Measurements from ENCODE around the gene CDK5RAP3. TPM values are rescaled to one million over a fixed set of nuclear protein-coding genes. Genes with fewer than 3 reads are reported as not detected.
A peak's percentile ranks its signal among the peaks of the same experiment; 100 is the strongest.
"Not testable (repeated sequence)": the region's sequence is repeated elsewhere in the genome, so short reads cannot be mapped to it uniquely, and the experiment has no call there.

Gene CDK5RAP3
- total RNA-seq, 1 donor from 2014 or later = 344 TPM

GRCh38 chr17:48012654-48013053, 41.7 kb downstream of the CDK5RAP3 start:
- peaks cover 15% of the 10 kb centered on the region for H3K27me3 Mint-ChIP-seq
- no peaks in the 10 kb centered on the region for H3K36me3 Mint-ChIP-seq (ENCODE audit: insufficient read depth)
- TF ChIP-seq CTCF (IDR thresholded peaks at IDR 0.05; ENCODE audit: unreplicated experiment) = no peak
- DNase-seq (ENCODE audit: low spot score, unreplicated experiment) = no peak
- no peaks in the 10 kb centered on the region for H3K9me3 Mint-ChIP-seq (ENCODE audit: low read depth)
- H3K27ac Mint-ChIP-seq = peak overlapping the region; percentile 16
- peak overlapping the region; percentile 28 for H3K4me3 Mint-ChIP-seq (ENCODE audit: low read depth)
- peaks cover 40% of the 10 kb centered on the region for H3K4me1 Mint-ChIP-seq (ENCODE audit: low read depth)

- Mint-ChIP-seq H3K27ac (peak overlapping the region; percentile 56), H3K4me1 (ENCODE audit: low read depth) (peaks cover 41% of the 10 kb centered on the region), H3K4me3 (ENCODE audit: low read depth) (no peak overlapping the region), H3K9me3 (ENCODE audit: low read depth) (no peaks in the 10 kb centered on the region), H3K36me3 (ENCODE audit: insufficient read depth) (no peaks in the 10 kb centered on the region), H3K27me3 (peaks cover 18% of the 10 kb centered on the region)
- no peak for TF ChIP-seq CTCF (IDR thresholded peaks at IDR 0.05; ENCODE audit: unreplicated experiment)
- DNase-seq (ENCODE audit: low spot score, unreplicated experiment) = no peak
These were observed 43.1 kb downstream of the CDK5RAP3 start for GRCh38 chr17:48013876-48014594.

GRCh38 chr17:48014595-48015111, 43.7 kb downstream of the CDK5RAP3 start:
- Mint-ChIP-seq H3K36me3 (ENCODE audit: insufficient read depth) (no peaks in the 10 kb centered on the region), H3K4me1 (ENCODE audit: low read depth) (peaks cover 41% of the 10 kb centered on the region), H3K4me3 (ENCODE audit: low read depth) (no peak overlapping the region), H3K9me3 (ENCODE audit: low read depth) (no peaks in the 10 kb centered on the region), H3K27me3 (peaks cover 19% of the 10 kb centered on the region), H3K27ac (peak overlapping the region; percentile 56)
- no peak for DNase-seq (ENCODE audit: low spot score, unreplicated experiment)
- no peak for TF ChIP-seq CTCF (IDR thresholded peaks at IDR 0.05; ENCODE audit: unreplicated experiment)

GRCh38 chr17:48016112-48016511, 45.2 kb downstream of the CDK5RAP3 start:
- Mint-ChIP-seq H3K4me1 (ENCODE audit: low read depth) (peaks cover 40% of the 10 kb centered on the region), H3K4me3 (ENCODE audit: low read depth) (no peak overlapping the region), H3K36me3 (ENCODE audit: insufficient read depth) (no peaks in the 10 kb centered on the region), H3K27ac (peak overlapping the region; percentile 33), H3K27me3 (peaks cover 27% of the 10 kb centered on the region), H3K9me3 (ENCODE audit: low read depth) (no peaks in the 10 kb centered on the region)
- no peak for TF ChIP-seq CTCF (IDR thresholded peaks at IDR 0.05; ENCODE audit: unreplicated experiment)
- DNase-seq (ENCODE audit: low spot score, unreplicated experiment) = no peak

- Mint-ChIP-seq H3K4me1 (ENCODE audit: low read depth) (peaks cover 31% of the 10 kb centered on the region), H3K27me3 (peaks cover 32% of the 10 kb centered on the region)
- not testable (repeated sequence) for DNase-seq (ENCODE audit: low spot score, unreplicated experiment); H3K4me3 Mint-ChIP-seq (ENCODE audit: low read depth); H3K9me3 Mint-ChIP-seq (ENCODE audit: low read depth); H3K36me3 Mint-ChIP-seq (ENCODE audit: insufficient read depth); H3K27ac Mint-ChIP-seq
These were observed 46.9 kb downstream of the CDK5RAP3 start for GRCh38 chr17:48017817-48018158.

GRCh38 chr17:48021934-48022333, 51.0 kb downstream of the CDK5RAP3 start:
- Mint-ChIP-seq H3K9me3 (ENCODE audit: low read depth) (no peaks in the 10 kb centered on the region), H3K4me1 (ENCODE audit: low read depth) (peaks cover 19% of the 10 kb centered on the region), H3K27ac (no peak overlapping the region), H3K36me3 (ENCODE audit: insufficient read depth) (no peaks in the 10 kb centered on the region), H3K4me3 (ENCODE audit: low read depth) (no peak overlapping the region), H3K27me3 (peaks cover 46% of the 10 kb centered on the region)
- DNase-seq (ENCODE audit: low spot score, unreplicated experiment) = no peak
- no peak for TF ChIP-seq CTCF (IDR thresholded peaks at IDR 0.05; ENCODE audit: unreplicated experiment)
